Caco-2 (cell line): ENCODE results near the gene PTPRF. TPM values are rescaled to one million over a fixed set of nuclear protein-coding genes. Genes with fewer than 3 reads are reported as not detected.
A peak's percentile ranks its signal among the peaks of the same experiment; 100 is the strongest.

ENCODE experiments used
- BruUV-seq: library from RNA; stranded (reverse); fragments of 400-500 nt; replicated peaks from 2 replicates; lab custom pipeline; 2021; lab: Mats Ljungman, UMichigan
- CTCF ChIA-PET: fragments of 300-600 bp; sonication (Branson Sonifier 250); formaldehyde crosslinking; loops from one replicate; lab custom pipeline; 2022; ENCODE audit warnings: antibody characterized with exemption; lab: Charles Lee
- POLR2A ChIA-PET: fragments of 300-600 bp; sonication (Branson Sonifier 250); formaldehyde crosslinking; loops from one replicate; lab custom pipeline; 2022; ENCODE audit warnings: antibody characterized with exemption; lab: Charles Lee
- DNase-seq, 2 experiments: peaks; one replicate each; pipeline versions ENCODE4 v3.0.0 to v3.0.0-alpha.2; 2020 to 2022
- H3K27me3 ChIP-seq: replicated peaks from 2 replicates; pipeline ENCODE4 v1.6.0; 2011; ENCODE audit warnings: low read length; ENCODE audit not compliant: control insufficient read depth, insufficient read depth
- H3K36me3 ChIP-seq: 2 replicates; pipeline ENCODE4 v1.5.1; 2011; ENCODE audit warnings: low read length; ENCODE audit not compliant: control insufficient read depth, insufficient read depth
- H3K4me1 ChIP-seq: fragments of 250-450 bp; sonication (Bioruptor Pico); 2 replicates; pipeline ENCODE4 v1.5.1; 2020; ENCODE audit warnings: mild to moderate bottlenecking
- H3K4me3 ChIP-seq: 2 replicates; pipeline ENCODE4 v1.5.1; 2011; ENCODE audit warnings: low read depth, mild to moderate bottlenecking, control low read depth, low read length
- H3K9me3 ChIP-seq: fragments of 250-450 bp; sonication (Bioruptor Pico); 2 replicates; pipeline ENCODE4 v1.5.1; 2020; ENCODE audit warnings: mild to moderate bottlenecking, moderate library complexity
- H3K27ac Mint-ChIP-seq: one replicate; pipeline ENCODE4 v1.8.0; 2022; ENCODE audit warnings: mixed read lengths; ENCODE audit not compliant: unreplicated experiment
- H3K27me3 Mint-ChIP-seq: one replicate; pipeline ENCODE4 v1.8.0; 2022; ENCODE audit warnings: mixed read lengths; ENCODE audit not compliant: insufficient read depth, unreplicated experiment
- H3K36me3 Mint-ChIP-seq: one replicate; pipeline ENCODE4 v1.8.0; 2022; ENCODE audit warnings: mild to moderate bottlenecking, mixed read lengths; ENCODE audit not compliant: insufficient read depth, unreplicated experiment
- H3K4me1 Mint-ChIP-seq: one replicate; pipeline ENCODE4 v1.8.0; 2022; ENCODE audit warnings: low read depth, mixed read lengths; ENCODE audit not compliant: unreplicated experiment
- H3K4me3 Mint-ChIP-seq: one replicate; pipeline ENCODE4 v1.8.0; 2022; ENCODE audit warnings: mild to moderate bottlenecking, moderate library complexity, mixed read lengths; ENCODE audit not compliant: unreplicated experiment
- H3K9me3 Mint-ChIP-seq: one replicate; pipeline ENCODE4 v1.8.0; 2022; ENCODE audit warnings: mixed read lengths; ENCODE audit not compliant: unreplicated experiment
- intact Hi-C: fragments of 100-400 bp; cut with micrococcal nuclease; formaldehyde crosslinking; loops from one replicate; pipeline ENCODE4 v1.10.0; 2022; ENCODE audit not compliant: unreplicated experiment
- total RNA-seq: library from RNA; stranded (reverse); gene quantifications from 2 replicates; pipeline ENCODE4 v1.2.3, GENCODE V29; 2022
- TF ChIP-seq, protein P1 (sequence below), 2 experiments: fragments of 200-600 bp in 1 of 2; IDR thresholded peaks; 1 replicate in 1 of 2; 2 replicates in 1 of 2; pipeline versions ENCODE4 v1.5.1 to v1.8.0; 2011 to 2022; ENCODE audit warnings: antibody characterized with exemption in 1 of 2, control low read depth in 1 of 2, inconsistent platforms in 1 of 2, low read depth in 1 of 2, low read length in 1 of 2, mild to moderate bottlenecking in 1 of 2, moderate library complexity in 1 of 2; ENCODE audit not compliant: insufficient read depth in 1 of 2, severe bottlenecking in 1 of 2, unreplicated experiment in 1 of 2

Gene PTPRF
- total RNA-seq, 1 experiment from 2014 or later: 158 TPM

- no peak overlapping the region for H3K4me3 ChIP-seq
- H3K4me1 Mint-ChIP-seq: peaks cover 5% of the 10 kb centered on the region
- POLR2A ChIA-PET: no interaction called here
- BruUV-seq: no TSS peak
- H3K4me3 Mint-ChIP-seq: no peak overlapping the region
- DNase-seq: no peak
- H3K9me3 Mint-ChIP-seq: no peaks in the 10 kb centered on the region
- no peaks in the 10 kb centered on the region for H3K9me3 ChIP-seq
- H3K27ac Mint-ChIP-seq: no peak overlapping the region
- CTCF ChIA-PET: no interaction called here
- H3K36me3 Mint-ChIP-seq: peaks cover 40% of the 10 kb centered on the region
- H3K4me1 ChIP-seq: peaks cover 3% of the 10 kb centered on the region; the same call in 1 of the 2 replicates
- intact Hi-C loops: no loop called here
- TF ChIP-seq, protein P1, sequence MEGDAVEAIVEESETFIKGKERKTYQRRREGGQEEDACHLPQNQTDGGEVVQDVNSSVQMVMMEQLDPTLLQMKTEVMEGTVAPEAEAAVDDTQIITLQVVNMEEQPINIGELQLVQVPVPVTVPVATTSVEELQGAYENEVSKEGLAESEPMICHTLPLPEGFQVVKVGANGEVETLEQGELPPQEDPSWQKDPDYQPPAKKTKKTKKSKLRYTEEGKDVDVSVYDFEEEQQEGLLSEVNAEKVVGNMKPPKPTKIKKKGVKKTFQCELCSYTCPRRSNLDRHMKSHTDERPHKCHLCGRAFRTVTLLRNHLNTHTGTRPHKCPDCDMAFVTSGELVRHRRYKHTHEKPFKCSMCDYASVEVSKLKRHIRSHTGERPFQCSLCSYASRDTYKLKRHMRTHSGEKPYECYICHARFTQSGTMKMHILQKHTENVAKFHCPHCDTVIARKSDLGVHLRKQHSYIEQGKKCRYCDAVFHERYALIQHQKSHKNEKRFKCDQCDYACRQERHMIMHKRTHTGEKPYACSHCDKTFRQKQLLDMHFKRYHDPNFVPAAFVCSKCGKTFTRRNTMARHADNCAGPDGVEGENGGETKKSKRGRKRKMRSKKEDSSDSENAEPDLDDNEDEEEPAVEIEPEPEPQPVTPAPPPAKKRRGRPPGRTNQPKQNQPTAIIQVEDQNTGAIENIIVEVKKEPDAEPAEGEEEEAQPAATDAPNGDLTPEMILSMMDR (IDR thresholded peaks at IDR 0.05; ENCODE audit: insufficient read depth in 1 of 2, low read depth in 1 of 2, low read length in 1 of 2, severe bottlenecking in 1 of 2, unreplicated experiment in 1 of 2): no peak
- H3K27me3 ChIP-seq: no peaks in the 10 kb centered on the region
- H3K27me3 Mint-ChIP-seq: no peaks in the 10 kb centered on the region
- H3K36me3 ChIP-seq: peaks cover 6% of the 10 kb centered on the region
Measured at GRCh38 chr1:43556782-43557181, 26.1 kb downstream of the PTPRF start.

GRCh38 chr1:43557744-43558245 lies 27.1 kb downstream of the PTPRF start:
- no peak overlapping the region for H3K27ac Mint-ChIP-seq
- no peak overlapping the region for H3K4me3 Mint-ChIP-seq
- H3K27me3 Mint-ChIP-seq: no peaks in the 10 kb centered on the region
- Histone ChIP-seq H3K27me3 (no peaks in the 10 kb centered on the region), H3K9me3 (no peaks in the 10 kb centered on the region), H3K4me1 (no peaks in the 10 kb centered on the region), H3K4me3 (no peak overlapping the region), H3K36me3 (peaks cover 6% of the 10 kb centered on the region)
- no peaks in the 10 kb centered on the region for H3K9me3 Mint-ChIP-seq
- BruUV-seq: no TSS peak
- intact Hi-C loops: no loop called here
- TF ChIP-seq, protein P1 (IDR thresholded peaks at IDR 0.05; ENCODE audit: insufficient read depth in 1 of 2, low read depth in 1 of 2, low read length in 1 of 2, severe bottlenecking in 1 of 2, unreplicated experiment in 1 of 2): no peak
- ChIA-PET CTCF (interaction anchor here (0.6 kb wide), 1 partner anchor 70 kb away, joined by 3 read pairs; no protein-coding TSS in a partner anchor), POLR2A (no interaction called here)
- no peaks in the 10 kb centered on the region for H3K4me1 Mint-ChIP-seq
- peak in 1 of 2 experiments; percentile 54 for DNase-seq
- peaks cover 31% of the 10 kb centered on the region for H3K36me3 Mint-ChIP-seq

DNA sequence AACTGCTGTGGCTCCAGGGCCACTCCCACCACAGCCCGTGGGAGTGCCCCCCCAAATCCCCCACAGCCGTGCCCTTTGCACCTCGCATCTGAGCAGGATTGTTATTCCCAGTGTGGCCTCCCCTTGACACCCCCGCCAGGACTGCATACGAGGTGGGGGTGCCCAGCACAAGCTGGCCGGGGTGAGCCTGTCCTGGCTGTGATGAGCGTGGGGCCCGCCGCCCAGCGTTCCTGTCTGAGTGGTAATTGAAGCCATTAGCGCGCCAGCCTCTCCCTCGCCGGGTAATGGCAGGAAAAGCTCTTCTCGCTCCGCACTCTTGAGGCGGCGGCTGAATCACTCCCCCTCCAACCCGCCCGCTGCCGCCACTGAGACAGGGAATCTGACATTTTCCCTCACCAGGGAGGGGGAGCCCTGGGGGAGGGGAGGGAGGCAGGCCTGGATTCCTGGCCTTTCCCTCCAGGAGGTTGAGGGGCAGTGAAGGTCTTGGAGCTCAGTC lies 27.7 kb downstream of the PTPRF start:
- Mint-ChIP-seq H3K36me3 (peaks cover 34% of the 10 kb centered on the region), H3K27me3 (no peaks in the 10 kb centered on the region), H3K4me1 (no peaks in the 10 kb centered on the region), H3K9me3 (no peaks in the 10 kb centered on the region), H3K27ac (no peak overlapping the region), H3K4me3 (no peak overlapping the region)
- BruUV-seq: no TSS peak
- no peak overlapping the region for H3K4me3 ChIP-seq
- TF ChIP-seq, protein P1 (IDR thresholded peaks at IDR 0.05; ENCODE audit: insufficient read depth in 1 of 2, low read depth in 1 of 2, low read length in 1 of 2, severe bottlenecking in 1 of 2, unreplicated experiment in 1 of 2): no peak
- POLR2A ChIA-PET: no interaction called here
- intact Hi-C loops: no loop called here
- no peaks in the 10 kb centered on the region for H3K9me3 ChIP-seq
- peaks cover 6% of the 10 kb centered on the region for H3K36me3 ChIP-seq
- DNase-seq: no peak
- CTCF ChIA-PET: interaction anchor here (0.6 kb wide), 1 partner anchor 70 kb away, joined by 3 read pairs; no protein-coding TSS in a partner anchor
- H3K4me1 ChIP-seq: no peaks in the 10 kb centered on the region
- H3K27me3 ChIP-seq: no peaks in the 10 kb centered on the region
